ENCODE results near the gene JARID2.
"Not testable (repeated sequence)": the region's sequence is repeated elsewhere in the genome, so short reads cannot be mapped to it uniquely, and the experiment has no call there.

Gene JARID2

GRCh38 chr6:15293674-15294073, 47.8 kb downstream of the JARID2 start:
- in situ Hi-C loops (cut with HindIII; ENCODE audit: low sequenced_read_pairs) = no loop called here
- H3K4me3 ChIP-seq (ENCODE audit: low read depth, low read length) = no peak overlapping the region
- DNase-seq (ENCODE audit: low read depth, low spot score) = no peak
- no peak for TF ChIP-seq CTCF (IDR thresholded peaks at IDR 0.05; ENCODE audit: low read depth, low read length)

- no peak for TF ChIP-seq CTCF (IDR thresholded peaks at IDR 0.05; ENCODE audit: low read depth, low read length)
- in situ Hi-C loops (cut with HindIII; ENCODE audit: low sequenced_read_pairs) = no loop called here
- DNase-seq (ENCODE audit: low read depth, low spot score) = no peak
- H3K4me3 ChIP-seq (ENCODE audit: low read depth, low read length) = no peak overlapping the region
Measured at GRCh38 chr6:15294504-15294903, 48.6 kb downstream of the JARID2 start.

- H3K4me3 ChIP-seq (ENCODE audit: low read depth, low read length) = no peak overlapping the region
- no peak for TF ChIP-seq CTCF (IDR thresholded peaks at IDR 0.05; ENCODE audit: low read depth, low read length)
- no peak for DNase-seq (ENCODE audit: low read depth, low spot score)
- in situ Hi-C loops (cut with HindIII; ENCODE audit: low sequenced_read_pairs) = no loop called here
Measured at GRCh38 chr6:15296249-15296648, 50.4 kb downstream of the JARID2 start.

GRCh38 chr6:15296735-15297134, 50.9 kb downstream of the JARID2 start:
- TF ChIP-seq CTCF (IDR thresholded peaks at IDR 0.05; ENCODE audit: low read depth, low read length) = no peak
- H3K4me3 ChIP-seq (ENCODE audit: low read depth, low read length) = no peak overlapping the region
- in situ Hi-C loops (cut with HindIII; ENCODE audit: low sequenced_read_pairs) = no loop called here
- no peak for DNase-seq (ENCODE audit: low read depth, low spot score)

GRCh38 chr6:15297167-15297566, 51.3 kb downstream of the JARID2 start:
- in situ Hi-C loops (cut with HindIII; ENCODE audit: low sequenced_read_pairs); DNase-seq (ENCODE audit: low read depth, low spot score); H3K4me3 ChIP-seq (ENCODE audit: low read depth, low read length): not testable (repeated sequence)

GRCh38 chr6:15297895-15298590, 52.2 kb downstream of the JARID2 start:
- in situ Hi-C loops (cut with HindIII; ENCODE audit: low sequenced_read_pairs) = no loop called here
- no peak for DNase-seq (ENCODE audit: low read depth, low spot score)
- TF ChIP-seq CTCF (IDR thresholded peaks at IDR 0.05; ENCODE audit: low read depth, low read length) = no peak
- H3K4me3 ChIP-seq (ENCODE audit: low read depth, low read length) = no peak overlapping the region

GRCh38 chr6:15299430-15300131, 53.7 kb downstream of the JARID2 start:
- in situ Hi-C loops (cut with HindIII; ENCODE audit: low sequenced_read_pairs) = no loop called here
- DNase-seq (ENCODE audit: low read depth, low spot score) = no peak

More at GRCh38 chr6:15299430-15300131, 53.7 kb downstream of the JARID2 start:
- no peak for TF ChIP-seq CTCF (IDR thresholded peaks at IDR 0.05; ENCODE audit: low read depth, low read length)
- H3K4me3 ChIP-seq (ENCODE audit: low read depth, low read length) = no peak overlapping the region
